ENCODE results near the gene RCOR2. TPM values are rescaled to one million over a fixed set of nuclear protein-coding genes. Genes with fewer than 3 reads are reported as not detected.

The RCOR2 gene
- total RNA-seq, 1 donor from 2014 or later: 3.4 TPM

Other genes with a start within 250 kb of the RCOR2 start
- 153 TPM for gene ATL3, start 245.8 kb downstream of the RCOR2 start, total RNA-seq (ENCODE audit: insufficient read depth, low replicate concordance)
- 56.6 TPM for gene RTN3, start 235.7 kb downstream of the RCOR2 start, total RNA-seq (ENCODE audit: insufficient read depth, low replicate concordance)
- gene ZFTA, start 148.4 kb downstream of the RCOR2 start, total RNA-seq (ENCODE audit: insufficient read depth, low replicate concordance): 14.9 TPM
- 6.0 TPM for gene SPINDOC, start 103.7 kb downstream of the RCOR2 start, total RNA-seq (ENCODE audit: insufficient read depth, low replicate concordance)
- gene MARK2, start 78.1 kb downstream of the RCOR2 start, total RNA-seq (ENCODE audit: insufficient read depth, low replicate concordance): 10.8 TPM
- 3.6 TPM for gene NAA40, start 21.8 kb upstream of the RCOR2 start, total RNA-seq (ENCODE audit: insufficient read depth, low replicate concordance)
- gene COX8A, start 57.5 kb upstream of the RCOR2 start, total RNA-seq (ENCODE audit: insufficient read depth, low replicate concordance): 234 TPM
- gene OTUB1, start 69.3 kb upstream of the RCOR2 start, total RNA-seq (ENCODE audit: insufficient read depth, low replicate concordance): 17.6 TPM
- gene FLRT1, start 118.8 kb upstream of the RCOR2 start, total RNA-seq (ENCODE audit: insufficient read depth, low replicate concordance): 0.48 TPM
- gene MACROD1, start 248.9 kb upstream of the RCOR2 start, total RNA-seq (ENCODE audit: insufficient read depth, low replicate concordance): 8.9 TPM

All from umbilical cord (tissue), 1 donor.